SU-DHL-6 (cell line): ENCODE measurements around the gene STPG2.

ENCODE experiments used
- H2AFZ ChIP-seq: fragments of 200-600 bp; sonication (generic); 2 replicates; pipeline ENCODE4 v1.6.1; 2014; ENCODE audit warnings: low read depth, mild to moderate bottlenecking, moderate library complexity, mixed read lengths, antibody characterized with exemption, low read length; ENCODE audit not compliant: severe bottlenecking
- H3F3A ChIP-seq: fragments of 200-600 bp; shearing (Covaris generic); 2 replicates; pipeline ENCODE4 v1.6.0; 2016; ENCODE audit warnings: antibody characterized with exemption, mild to moderate bottlenecking; ENCODE audit not compliant: insufficient read depth
- H3K27ac ChIP-seq: fragments of 200-600 bp; sonication (generic); 2 replicates; pipeline ENCODE4 v1.5.1; 2016; ENCODE audit warnings: low read depth, mild to moderate bottlenecking, low read length, moderate library complexity, mixed read lengths
- H3K27me3 ChIP-seq: fragments of 200-600 bp; sonication (generic), shearing (Covaris generic); 2 replicates; pipeline ENCODE4 v1.6.0; 2014; ENCODE audit warnings: mild to moderate bottlenecking, low read length
- H3K36me3 ChIP-seq: fragments of 200-600 bp; sonication (generic); 2 replicates; pipeline ENCODE4 v1.6.1; 2014; ENCODE audit warnings: mild to moderate bottlenecking, low read length, mixed read lengths
- H3K4me2 ChIP-seq: fragments of 300-600, 200-600 bp; shearing (Covaris generic), sonication (generic); 2 replicates; pipeline ENCODE4 v1.6.0; 2014; ENCODE audit warnings: low read length, low read depth, mild to moderate bottlenecking; ENCODE audit not compliant: poor library complexity, severe bottlenecking
- H3K4me3 ChIP-seq: fragments of 200-600 bp; sonication (generic); 2 replicates; pipeline ENCODE4 v1.5.1; 2014; ENCODE audit warnings: antibody characterized with exemption, low read length, mild to moderate bottlenecking, mixed read lengths; ENCODE audit not compliant: insufficient read depth, poor library complexity, severe bottlenecking
- H3K79me2 ChIP-seq: fragments of 200-600 bp; sonication (generic); 2 replicates; pipeline ENCODE4 v1.6.1; 2014; ENCODE audit warnings: mild to moderate bottlenecking, low read length, moderate library complexity; ENCODE audit not compliant: insufficient read depth
- H3K9ac ChIP-seq: fragments of 200-600 bp; sonication (generic); 2 replicates; pipeline ENCODE4 v1.7.0; 2014; ENCODE audit warnings: mild to moderate bottlenecking, low read length
- H3K9me2 ChIP-seq: fragments of 200-600 bp; sonication (generic); replicated peaks from 2 replicates; pipeline ENCODE4 v1.6.1; 2014; ENCODE audit warnings: low read length; ENCODE audit not compliant: insufficient read depth
- H3K9me3 ChIP-seq: fragments of 200-600 bp; sonication (generic); 2 replicates; pipeline ENCODE4 v1.6.1; 2014; ENCODE audit warnings: low read length, mixed read lengths; ENCODE audit not compliant: insufficient read depth
- H4K20me1 ChIP-seq: fragments of 200-600 bp; sonication (generic); 2 replicates; pipeline ENCODE4 v1.6.1; 2014; ENCODE audit warnings: low read depth, mild to moderate bottlenecking, antibody characterized with exemption, low read length, moderate library complexity, mixed read lengths
- CTCF ChIP-seq: fragments of 200-600 bp; sonication (generic); IDR thresholded peaks from one replicate; pipeline ENCODE4 v1.5.1; 2017; ENCODE audit warnings: antibody characterized with exemption, mild to moderate bottlenecking, low read length, moderate library complexity; ENCODE audit not compliant: insufficient read depth, poor library complexity, severe bottlenecking
- EZH2phosphoT487 ChIP-seq: fragments of 200-600 bp; sonication (generic), shearing (Covaris generic); conservative IDR thresholded peaks from 2 replicates; pipeline ENCODE4 v1.6.1; 2018; ENCODE audit warnings: mild to moderate bottlenecking, antibody characterized with exemption, low read length, moderate library complexity, mixed read lengths

The STPG2 gene

GRCh38 chr4:98006060-98006459 lies 137.2 kb downstream of the STPG2 start:
- Histone ChIP-seq H3K79me2 (no peaks in the 10 kb centered on the region), H3K9me2 (no peaks in the 10 kb centered on the region), H3F3A (no peaks in the 10 kb centered on the region), H3K4me2 (no peak overlapping the region), H3K9me3 (no peaks in the 10 kb centered on the region), H3K9ac (no peak overlapping the region), H2AFZ (no peak overlapping the region), H3K4me3 (no peak overlapping the region), H4K20me1 (no peaks in the 10 kb centered on the region), H3K36me3 (no peaks in the 10 kb centered on the region), H3K27ac (no peak overlapping the region), H3K27me3 (no peaks in the 10 kb centered on the region)
- TF ChIP-seq CTCF: no peak
- no peak for TF ChIP-seq EZH2phosphoT487

DNA sequence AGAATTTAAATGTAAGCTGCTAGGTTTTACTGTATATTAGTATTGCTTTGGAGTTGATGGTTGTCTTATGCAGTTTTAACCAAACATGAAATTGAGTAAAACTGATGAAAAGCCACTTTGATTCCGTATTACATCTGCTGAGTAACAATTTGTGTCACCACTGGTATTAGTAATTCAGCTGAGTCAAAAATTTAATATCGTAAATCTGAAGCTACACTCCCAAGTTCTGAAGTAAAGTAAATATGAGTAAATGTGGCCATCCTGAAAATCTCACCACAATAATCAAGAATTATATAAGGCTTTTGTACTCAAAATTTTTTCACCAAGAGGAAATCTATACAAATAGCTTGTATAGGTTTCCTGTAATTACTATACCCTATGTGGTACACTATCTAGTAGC lies 142.3 kb downstream of the STPG2 start:
- no peaks in the 10 kb centered on the region for H3K36me3 ChIP-seq
- no peak overlapping the region for H3K4me2 ChIP-seq
- H3K9me3 ChIP-seq: no peaks in the 10 kb centered on the region
- H3F3A ChIP-seq: no peaks in the 10 kb centered on the region
- TF ChIP-seq CTCF (no peak), EZH2phosphoT487 (no peak)
- no peak overlapping the region for H3K9ac ChIP-seq
- H3K79me2 ChIP-seq: no peaks in the 10 kb centered on the region
- H2AFZ ChIP-seq: no peak overlapping the region
- H3K4me3 ChIP-seq: no peak overlapping the region
- H3K27me3 ChIP-seq: no peaks in the 10 kb centered on the region
- H4K20me1 ChIP-seq: no peaks in the 10 kb centered on the region
- no peak overlapping the region for H3K27ac ChIP-seq
- H3K9me2 ChIP-seq: no peaks in the 10 kb centered on the region

DNA sequence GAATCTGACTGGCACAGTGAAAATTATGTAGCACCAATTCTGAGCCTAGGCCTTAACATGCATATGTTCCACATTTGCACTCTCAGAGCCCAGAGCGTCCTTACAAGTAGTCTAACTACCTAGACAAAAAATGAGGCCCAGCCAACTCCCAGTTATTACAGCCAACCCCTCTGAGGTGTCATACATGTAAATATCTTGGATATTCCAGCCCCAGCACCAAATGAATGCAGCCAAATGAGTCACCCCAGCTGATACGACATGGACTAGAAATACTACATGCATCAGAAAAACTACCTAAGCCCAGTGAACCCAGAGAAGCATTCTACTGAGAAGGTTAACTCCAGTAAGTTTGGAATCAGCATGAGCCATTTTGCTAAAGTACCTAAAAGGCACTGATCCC lies 145.1 kb downstream of the STPG2 start:
- Histone ChIP-seq H3K9me2 (no peaks in the 10 kb centered on the region), H3K27me3 (no peaks in the 10 kb centered on the region), H3F3A (no peaks in the 10 kb centered on the region), H2AFZ (no peak overlapping the region), H3K79me2 (no peaks in the 10 kb centered on the region), H3K4me3 (no peak overlapping the region), H3K9me3 (no peaks in the 10 kb centered on the region), H3K36me3 (no peaks in the 10 kb centered on the region), H4K20me1 (no peaks in the 10 kb centered on the region), H3K27ac (no peak overlapping the region), H3K4me2 (no peak overlapping the region), H3K9ac (no peak overlapping the region)
- TF ChIP-seq CTCF: no peak
- no peak for TF ChIP-seq EZH2phosphoT487
